SK-N-SH (cell line): ENCODE data around the gene DIRAS1. TPM values are rescaled to one million over a fixed set of nuclear protein-coding genes. Genes with fewer than 3 reads are reported as not detected.

Source experiments
- CTCF ChIA-PET: fragments of 300-600, 350-600 bp; formaldehyde crosslinking; extraction: SDS; loops from one replicate; lab custom pipeline; 2021; lab: Yijun Ruan, JAX
- POLR2A ChIA-PET: fragments of 350-600 bp; sonication (Branson Sonifier 250); formaldehyde crosslinking; extraction: SDS; loops from one replicate; lab custom pipeline; 2020; ENCODE audit warnings: antibody characterized with exemption, inconsistent platforms; lab: Yijun Ruan, JAX
- DNase-seq: peaks from one replicate; pipeline ENCODE4 v3.0.0; 2012
- H2AFZ ChIP-seq: fragments of 200-600 bp; sonication (generic); 2 replicates; pipeline ENCODE4 v1.8.1; 2016; ENCODE audit warnings: antibody characterized with exemption, mild to moderate bottlenecking, low read depth
- H3F3A ChIP-seq: fragments of 200-600 bp; sonication (generic); replicated peaks from 2 replicates; pipeline ENCODE3; 2016; ENCODE audit warnings: antibody characterized with exemption, mild to moderate bottlenecking; ENCODE audit not compliant: insufficient read depth
- H3K27ac ChIP-seq, 2 experiments: fragments of 200-500 bp in 1 of 2; fragments of 200-600 bp in 1 of 2; sonication (Bioruptor generic) in 1 of 2; sonication (generic), shearing (Covaris generic) in 1 of 2; 2 replicates each; pipeline versions ENCODE4 v1.5.1 to v1.6.1; 2014 to 2016; ENCODE audit warnings: low read depth in 2 of 2, inconsistent platforms in 1 of 2, low read length in 1 of 2, mild to moderate bottlenecking in 1 of 2, mixed read lengths in 1 of 2
- H3K27me3 ChIP-seq: fragments of 200-600 bp; sonication (generic), shearing (Covaris generic); 2 replicates; pipeline ENCODE4 v1.6.1; 2016; ENCODE audit warnings: mixed run types; ENCODE audit not compliant: insufficient read depth
- H3K36me3 ChIP-seq, 2 experiments: fragments of 200-500 bp in 1 of 2; fragments of 200-600 bp in 1 of 2; sonication (Bioruptor generic) in 1 of 2; sonication (generic) in 1 of 2; replicated peaks in 1 of 2; 2 replicates each; pipeline versions ENCODE3 to v1.5.1; 2014 to 2016; ENCODE audit warnings: low read length in 1 of 2, mild to moderate bottlenecking in 1 of 2; ENCODE audit not compliant: insufficient read depth in 2 of 2, control insufficient read depth in 1 of 2
- H3K4me1 ChIP-seq, 2 experiments: fragments of 200-500 bp in 1 of 2; fragments of 200-600 bp in 1 of 2; sonication (Bioruptor generic) in 1 of 2; sonication (generic), shearing (Covaris generic) in 1 of 2; 2 replicates each; pipeline versions ENCODE4 v1.5.1 to v1.6.1; 2014 to 2016; ENCODE audit warnings: low read depth in 1 of 2, low read length in 1 of 2, mixed run types in 1 of 2; ENCODE audit not compliant: insufficient read depth in 2 of 2, control insufficient read depth in 1 of 2
- H3K4me2 ChIP-seq: fragments of 200-600 bp; sonication (generic), shearing (Covaris generic); 2 replicates; pipeline ENCODE4 v1.6.1; 2017; ENCODE audit warnings: mixed run types
- H3K4me3 ChIP-seq, 2 experiments: fragments of 200-500 bp in 1 of 2; fragments of 200-600 bp in 1 of 2; sonication (Bioruptor generic) in 1 of 2; sonication (generic), shearing (Covaris generic) in 1 of 2; 2 replicates each; pipeline versions ENCODE4 v1.5.1 to v1.8.1; 2014 to 2016; ENCODE audit warnings: low read depth in 2 of 2, inconsistent platforms in 1 of 2, low read length in 1 of 2, mild to moderate bottlenecking in 1 of 2, mixed read lengths in 1 of 2, moderate library complexity in 1 of 2
- H3K79me2 ChIP-seq: fragments of 200-600 bp; sonication (generic); 2 replicates; pipeline ENCODE4 v1.8.1; 2017; ENCODE audit warnings: mild to moderate bottlenecking; ENCODE audit not compliant: insufficient read depth
- H3K9ac ChIP-seq: fragments of 200-600 bp; sonication (generic); 2 replicates; pipeline ENCODE4 v1.6.1; 2017; ENCODE audit warnings: mixed run types
- H3K9me2 ChIP-seq: fragments of 200-600 bp; sonication (generic); 2 replicates; pipeline ENCODE4 v1.6.1; 2017; ENCODE audit warnings: mixed run types
- H3K9me3 ChIP-seq: fragments of 200-600 bp; sonication (generic); 2 replicates; pipeline ENCODE4 v1.6.1; 2017; ENCODE audit warnings: mixed run types, mild to moderate bottlenecking, moderate library complexity
- H4K20me1 ChIP-seq: fragments of 200-600 bp; sonication (generic); 2 replicates; pipeline ENCODE4 v1.6.1; 2017; ENCODE audit warnings: mild to moderate bottlenecking, mixed run types; ENCODE audit not compliant: insufficient read depth
- FOSL2 ChIP-seq: IDR thresholded peaks from 2 replicates; pipeline ENCODE4 v1.4.0; 2012; ENCODE audit warnings: low read depth, mild to moderate bottlenecking, moderate library complexity, borderline replicate concordance
- JUND ChIP-seq: IDR thresholded peaks from 2 replicates; pipeline ENCODE4 v1.4.0; 2012
- MXI1 ChIP-seq: IDR thresholded peaks from 2 replicates; pipeline ENCODE4 v1.6.1; 2012; ENCODE audit warnings: mild to moderate bottlenecking, low read depth, low read length, improper control_type of control experiment
- TAF1 ChIP-seq: IDR thresholded peaks from 2 replicates; pipeline ENCODE4 v1.6.1; 2012; ENCODE audit warnings: low read depth, mild to moderate bottlenecking, low read length, moderate library complexity, borderline replicate concordance
- WGBS: methylation state at CpG from one replicate; pipeline ENCODE4 v1.1.6; 2017; ENCODE audit warnings: low lambda C conversion rate; 5-methylcytosine and 5-hydroxymethylcytosine counted together
- polyA plus RNA-seq, 3 experiments: library from polyadenylated mRNA; depleted of rRNA; stranded (reverse); fragments of >200 nt; gene quantifications; 2 replicates each; pipeline ENCODE4 v1.2.3, GENCODE V29; 2012
- TF ChIP-seq, protein P1 (sequence below): IDR thresholded peaks from 2 replicates; pipeline ENCODE4 v1.6.1; 2012; ENCODE audit warnings: mild to moderate bottlenecking, low read depth, low read length, moderate library complexity
- TF ChIP-seq, protein P2 (sequence below): IDR thresholded peaks from 2 replicates; pipeline ENCODE4; 2012
- TF ChIP-seq, protein P3 (sequence below): fragments of 200-600 bp; sonication (generic); IDR thresholded peaks from 2 replicates; pipeline ENCODE4 v1.6.1; 2017; ENCODE audit warnings: antibody characterized with exemption, mild to moderate bottlenecking, moderate library complexity

The DIRAS1 gene
- polyA plus RNA-seq, 1 of the 3 experiments (the other 2 are of a cell fraction), result 9.0 TPM

DNA sequence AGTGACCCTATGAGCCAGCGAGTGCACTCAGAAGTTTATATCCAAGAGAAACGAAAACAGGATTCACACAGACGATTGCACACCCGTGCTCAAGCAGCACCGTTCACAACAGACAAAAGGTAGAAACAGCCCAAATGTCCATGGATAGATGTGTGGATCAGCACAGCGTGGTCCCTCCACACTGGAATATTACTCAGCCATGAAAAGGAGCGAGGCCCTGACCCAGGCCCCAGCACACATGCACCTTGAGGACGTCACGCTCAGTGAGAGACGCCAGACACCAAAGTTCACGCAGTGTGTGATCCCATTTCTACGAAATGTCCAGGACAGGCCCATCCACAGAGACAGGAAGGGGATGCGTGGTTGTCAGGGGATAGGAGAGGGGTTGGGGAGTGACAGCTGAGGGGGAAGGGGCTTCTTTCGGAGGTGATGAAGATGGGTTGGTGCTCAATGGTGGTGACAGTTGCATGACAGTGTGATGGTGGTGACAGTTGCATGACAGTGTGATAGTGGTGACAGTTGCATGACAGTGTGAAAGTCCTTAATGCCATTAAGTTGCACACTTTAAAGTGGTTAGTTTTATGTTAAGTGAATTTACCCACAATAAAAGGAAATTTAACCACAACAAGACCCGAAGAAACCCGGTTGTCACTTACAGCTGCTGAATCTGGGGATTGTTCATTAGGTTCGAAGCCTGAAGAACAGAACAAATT lies 37.6 kb upstream of the DIRAS1 start:
- Histone ChIP-seq H3K4me2 (no peak overlapping the region), H3K27me3 (no peaks in the 10 kb centered on the region), H3F3A (no peaks in the 10 kb centered on the region), H3K9me2 (no peaks in the 10 kb centered on the region), H3K36me3 (peaks cover under 1 to 54% of the 10 kb centered on the region in 2 experiments), H3K4me1 (no peaks in the 10 kb centered on the region), H3K79me2 (no peaks in the 10 kb centered on the region), H3K27ac (no peak overlapping the region), H2AFZ (no peak overlapping the region), H3K4me3 (no peak overlapping the region), H3K9ac (no peak overlapping the region), H3K9me3 (no peaks in the 10 kb centered on the region), H4K20me1 (no peaks in the 10 kb centered on the region)
- 97% methylated on average over 17 of the region's 17 CpGs for WGBS
- ChIA-PET CTCF (interaction anchor here (1.3 to 4.2 kb wide), 3 partner anchors 10 to 122 kb away, joined by 4 to 26 read pairs (median 6); no protein-coding TSS in a partner anchor), POLR2A (no interaction called here)
- no peak for DNase-seq
- no peak for TF ChIP-seq MXI1
- TF ChIP-seq JUND, result no peak
- no peak for TF ChIP-seq FOSL2
- TF ChIP-seq, protein P1, sequence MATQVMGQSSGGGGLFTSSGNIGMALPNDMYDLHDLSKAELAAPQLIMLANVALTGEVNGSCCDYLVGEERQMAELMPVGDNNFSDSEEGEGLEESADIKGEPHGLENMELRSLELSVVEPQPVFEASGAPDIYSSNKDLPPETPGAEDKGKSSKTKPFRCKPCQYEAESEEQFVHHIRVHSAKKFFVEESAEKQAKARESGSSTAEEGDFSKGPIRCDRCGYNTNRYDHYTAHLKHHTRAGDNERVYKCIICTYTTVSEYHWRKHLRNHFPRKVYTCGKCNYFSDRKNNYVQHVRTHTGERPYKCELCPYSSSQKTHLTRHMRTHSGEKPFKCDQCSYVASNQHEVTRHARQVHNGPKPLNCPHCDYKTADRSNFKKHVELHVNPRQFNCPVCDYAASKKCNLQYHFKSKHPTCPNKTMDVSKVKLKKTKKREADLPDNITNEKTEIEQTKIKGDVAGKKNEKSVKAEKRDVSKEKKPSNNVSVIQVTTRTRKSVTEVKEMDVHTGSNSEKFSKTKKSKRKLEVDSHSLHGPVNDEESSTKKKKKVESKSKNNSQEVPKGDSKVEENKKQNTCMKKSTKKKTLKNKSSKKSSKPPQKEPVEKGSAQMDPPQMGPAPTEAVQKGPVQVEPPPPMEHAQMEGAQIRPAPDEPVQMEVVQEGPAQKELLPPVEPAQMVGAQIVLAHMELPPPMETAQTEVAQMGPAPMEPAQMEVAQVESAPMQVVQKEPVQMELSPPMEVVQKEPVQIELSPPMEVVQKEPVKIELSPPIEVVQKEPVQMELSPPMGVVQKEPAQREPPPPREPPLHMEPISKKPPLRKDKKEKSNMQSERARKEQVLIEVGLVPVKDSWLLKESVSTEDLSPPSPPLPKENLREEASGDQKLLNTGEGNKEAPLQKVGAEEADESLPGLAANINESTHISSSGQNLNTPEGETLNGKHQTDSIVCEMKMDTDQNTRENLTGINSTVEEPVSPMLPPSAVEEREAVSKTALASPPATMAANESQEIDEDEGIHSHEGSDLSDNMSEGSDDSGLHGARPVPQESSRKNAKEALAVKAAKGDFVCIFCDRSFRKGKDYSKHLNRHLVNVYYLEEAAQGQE, result no peak
- TF ChIP-seq, protein P2, sequence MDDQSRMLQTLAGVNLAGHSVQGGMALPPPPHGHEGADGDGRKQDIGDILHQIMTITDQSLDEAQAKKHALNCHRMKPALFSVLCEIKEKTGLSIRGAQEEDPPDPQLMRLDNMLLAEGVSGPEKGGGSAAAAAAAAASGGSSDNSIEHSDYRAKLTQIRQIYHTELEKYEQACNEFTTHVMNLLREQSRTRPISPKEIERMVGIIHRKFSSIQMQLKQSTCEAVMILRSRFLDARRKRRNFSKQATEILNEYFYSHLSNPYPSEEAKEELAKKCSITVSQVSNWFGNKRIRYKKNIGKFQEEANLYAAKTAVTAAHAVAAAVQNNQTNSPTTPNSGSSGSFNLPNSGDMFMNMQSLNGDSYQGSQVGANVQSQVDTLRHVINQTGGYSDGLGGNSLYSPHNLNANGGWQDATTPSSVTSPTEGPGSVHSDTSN, result no peak
- TF ChIP-seq, protein P3, sequence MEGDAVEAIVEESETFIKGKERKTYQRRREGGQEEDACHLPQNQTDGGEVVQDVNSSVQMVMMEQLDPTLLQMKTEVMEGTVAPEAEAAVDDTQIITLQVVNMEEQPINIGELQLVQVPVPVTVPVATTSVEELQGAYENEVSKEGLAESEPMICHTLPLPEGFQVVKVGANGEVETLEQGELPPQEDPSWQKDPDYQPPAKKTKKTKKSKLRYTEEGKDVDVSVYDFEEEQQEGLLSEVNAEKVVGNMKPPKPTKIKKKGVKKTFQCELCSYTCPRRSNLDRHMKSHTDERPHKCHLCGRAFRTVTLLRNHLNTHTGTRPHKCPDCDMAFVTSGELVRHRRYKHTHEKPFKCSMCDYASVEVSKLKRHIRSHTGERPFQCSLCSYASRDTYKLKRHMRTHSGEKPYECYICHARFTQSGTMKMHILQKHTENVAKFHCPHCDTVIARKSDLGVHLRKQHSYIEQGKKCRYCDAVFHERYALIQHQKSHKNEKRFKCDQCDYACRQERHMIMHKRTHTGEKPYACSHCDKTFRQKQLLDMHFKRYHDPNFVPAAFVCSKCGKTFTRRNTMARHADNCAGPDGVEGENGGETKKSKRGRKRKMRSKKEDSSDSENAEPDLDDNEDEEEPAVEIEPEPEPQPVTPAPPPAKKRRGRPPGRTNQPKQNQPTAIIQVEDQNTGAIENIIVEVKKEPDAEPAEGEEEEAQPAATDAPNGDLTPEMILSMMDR, result no peak
- TF ChIP-seq TAF1, result no peak
